ENCODE results near the gene HS6ST3.

DNA sequence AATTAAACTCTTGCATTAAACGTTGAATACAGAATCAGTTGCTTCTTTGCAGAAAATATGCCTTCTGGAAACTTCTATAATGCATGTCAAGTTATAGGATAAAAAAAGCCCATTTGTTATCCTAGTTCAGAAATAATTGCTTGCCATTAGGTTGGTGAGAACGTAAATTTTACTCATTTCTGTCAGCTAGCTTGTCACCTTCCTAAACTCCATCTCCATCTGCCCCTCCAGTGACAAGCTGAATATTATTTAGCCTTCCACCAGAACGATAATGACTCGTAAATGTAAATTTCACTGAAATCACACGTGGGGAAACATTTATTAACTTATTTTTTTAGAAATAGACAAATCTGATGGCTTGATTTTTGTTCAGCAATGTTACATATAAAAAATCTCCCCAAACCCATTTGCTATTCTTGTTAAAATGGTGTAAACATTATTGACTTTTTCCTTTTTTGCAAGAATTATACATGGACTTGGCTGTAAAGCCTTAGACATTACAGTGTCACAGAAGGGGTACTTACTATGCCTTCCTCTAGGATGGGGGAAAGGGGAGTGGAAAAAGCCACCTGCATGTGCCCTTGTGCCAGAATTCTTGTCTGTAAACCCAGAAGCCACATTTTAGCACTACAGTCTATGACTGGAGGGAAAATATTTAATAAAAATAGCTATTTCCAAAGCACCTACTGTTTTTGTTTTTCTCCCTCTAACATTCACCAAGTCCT lies 577.5 kb downstream of the HS6ST3 start:
- TF ChIP-seq, protein P1, sequence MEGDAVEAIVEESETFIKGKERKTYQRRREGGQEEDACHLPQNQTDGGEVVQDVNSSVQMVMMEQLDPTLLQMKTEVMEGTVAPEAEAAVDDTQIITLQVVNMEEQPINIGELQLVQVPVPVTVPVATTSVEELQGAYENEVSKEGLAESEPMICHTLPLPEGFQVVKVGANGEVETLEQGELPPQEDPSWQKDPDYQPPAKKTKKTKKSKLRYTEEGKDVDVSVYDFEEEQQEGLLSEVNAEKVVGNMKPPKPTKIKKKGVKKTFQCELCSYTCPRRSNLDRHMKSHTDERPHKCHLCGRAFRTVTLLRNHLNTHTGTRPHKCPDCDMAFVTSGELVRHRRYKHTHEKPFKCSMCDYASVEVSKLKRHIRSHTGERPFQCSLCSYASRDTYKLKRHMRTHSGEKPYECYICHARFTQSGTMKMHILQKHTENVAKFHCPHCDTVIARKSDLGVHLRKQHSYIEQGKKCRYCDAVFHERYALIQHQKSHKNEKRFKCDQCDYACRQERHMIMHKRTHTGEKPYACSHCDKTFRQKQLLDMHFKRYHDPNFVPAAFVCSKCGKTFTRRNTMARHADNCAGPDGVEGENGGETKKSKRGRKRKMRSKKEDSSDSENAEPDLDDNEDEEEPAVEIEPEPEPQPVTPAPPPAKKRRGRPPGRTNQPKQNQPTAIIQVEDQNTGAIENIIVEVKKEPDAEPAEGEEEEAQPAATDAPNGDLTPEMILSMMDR (IDR thresholded peaks at IDR 0.05; ENCODE audit: low read depth, low read length, poor library complexity, severe bottlenecking), result no peak
- TF ChIP-seq EZH2phosphoT487 (IDR thresholded peaks at IDR 0.05; ENCODE audit: borderline replicate concordance, low read length), result no peak

Data from DOHH2 (cell line).